GM12892 (cell line): Measurements from ENCODE around the gene OR2L13.

Experiments used
- POLR2AphosphoS5 ChIP-seq: IDR thresholded peaks from 2 replicates; pipeline ENCODE4 v1.6.1; 2011; ENCODE audit warnings: low read depth, low read length, control low read depth
- TAF1 ChIP-seq: IDR thresholded peaks from 2 replicates; pipeline ENCODE4 v1.6.1; 2011; ENCODE audit warnings: low read depth, mild to moderate bottlenecking, control low read depth, low read length, borderline replicate concordance

- TF ChIP-seq POLR2AphosphoS5 = no peak
- TF ChIP-seq TAF1 = no peak
These were observed 19.9 kb downstream of the OR2L13 start for GRCh38 chr1:248114890-248115289.
